Hepatocyte (in vitro differentiated cells): ENCODE measurements around the gene CTXND1. TPM values are rescaled to one million over a fixed set of nuclear protein-coding genes. Genes with fewer than 3 reads are reported as not detected.

ENCODE experiments used
- DNase-seq: peaks from one replicate; pipeline ENCODE4 v3.0.0-alpha.2; 2016; ENCODE audit warnings: low spot score
- H2AFZ ChIP-seq: fragments of 200-600 bp; sonication (generic); 2 replicates; pipeline ENCODE4 v1.6.0; 2016; ENCODE audit warnings: antibody characterized with exemption, mild to moderate bottlenecking
- H3K27ac ChIP-seq: fragments of 200-600 bp; sonication (generic); 2 replicates; pipeline ENCODE4 v1.5.1; 2016; ENCODE audit warnings: mild to moderate bottlenecking
- H3K27me3 ChIP-seq: fragments of 200-600 bp; sonication (generic); 2 replicates; pipeline ENCODE4 v1.6.1; 2016
- H3K36me3 ChIP-seq: fragments of 200-600 bp; sonication (generic); replicated peaks from 2 replicates; pipeline ENCODE4 v1.5.1; 2016; ENCODE audit warnings: low read depth; ENCODE audit not compliant: insufficient read depth
- H3K4me1 ChIP-seq: fragments of 200-600 bp; sonication (generic); 2 replicates; pipeline ENCODE4 v1.5.1; 2016; ENCODE audit warnings: mild to moderate bottlenecking, moderate library complexity; ENCODE audit not compliant: insufficient read depth
- H3K4me2 ChIP-seq: fragments of 200-600 bp; sonication (generic); 2 replicates; pipeline ENCODE4 v1.6.0; 2016
- H3K4me3 ChIP-seq: fragments of 200-600 bp; sonication (generic); 2 replicates; pipeline ENCODE4 v1.5.1; 2016; ENCODE audit warnings: mild to moderate bottlenecking
- H3K79me2 ChIP-seq: fragments of 200-600 bp; sonication (generic); 2 replicates; pipeline ENCODE4 v1.6.0; 2017; ENCODE audit warnings: mild to moderate bottlenecking
- H3K9me2 ChIP-seq: fragments of 200-600 bp; sonication (generic); replicated peaks from 2 replicates; pipeline ENCODE4 v1.6.0; 2017; ENCODE audit warnings: mild to moderate bottlenecking; ENCODE audit not compliant: insufficient read depth
- H3K9me3 ChIP-seq: fragments of 200-600 bp; sonication (generic); 2 replicates; pipeline ENCODE4 v1.5.1; 2016; ENCODE audit warnings: low read depth, mild to moderate bottlenecking
- H4K20me1 ChIP-seq: fragments of 200-600 bp; sonication (generic); 2 replicates; pipeline ENCODE4 v1.6.0; 2016; ENCODE audit warnings: mild to moderate bottlenecking; ENCODE audit not compliant: insufficient read depth, poor library complexity, severe bottlenecking
- CTCF ChIP-seq: fragments of 200-600 bp; sonication (generic); IDR thresholded peaks from 2 replicates; pipeline ENCODE4 v1.5.1; 2016; ENCODE audit warnings: antibody characterized with exemption, mild to moderate bottlenecking; ENCODE audit not compliant: poor library complexity
- EZH2 ChIP-seq: fragments of 200-600 bp; sonication (generic); IDR thresholded peaks from 2 replicates; pipeline ENCODE4 v1.6.1; 2016; ENCODE audit warnings: antibody characterized with exemption, mild to moderate bottlenecking, borderline replicate concordance
- EZH2phosphoT487 ChIP-seq: fragments of 200-600 bp; sonication (generic); IDR thresholded peaks from one replicate; pipeline ENCODE4 v1.6.1; 2018; ENCODE audit warnings: antibody characterized with exemption, mild to moderate bottlenecking, low read depth, moderate library complexity; ENCODE audit not compliant: unreplicated experiment, severe bottlenecking
- WGBS: methylation state at CpG from one replicate; pipeline ENCODE4 v1.1.6; 2016; ENCODE audit warnings: low lambda C conversion rate; ENCODE audit errors: missing lambda C conversion rate; 5-methylcytosine and 5-hydroxymethylcytosine counted together
- polyA plus RNA-seq: library from polyadenylated mRNA; unstranded; fragments of >200 nt; fragmentation: Nextera tagmentation; extraction: Ambion mirVana; gene quantifications from 2 replicates; pipeline ENCODE4 v1.2.1, GENCODE V29; 2016
- total RNA-seq: library from RNA; depleted of rRNA; stranded (reverse); fragments of >200 nt; gene quantifications from 2 replicates; pipeline ENCODE4 v1.2.3, GENCODE V29; 2014

The CTXND1 gene
- total and polyA plus RNA-seq, 2 experiments from 2014 or later, result 1.4 to 1.5 TPM

GRCh38 chr15:80201256-80202015 lies 50.6 kb downstream of the CTXND1 start:
- WGBS, result 94% methylated on average over 25 of the region's 26 CpGs
- TF ChIP-seq EZH2, result no peak
- no peak for TF ChIP-seq CTCF
- no peak for TF ChIP-seq EZH2phosphoT487
- Histone ChIP-seq H3K9me3 (no peaks in the 10 kb centered on the region), H3K9me2 (no peaks in the 10 kb centered on the region), H3K4me1 (no peaks in the 10 kb centered on the region), H3K27ac (no peak overlapping the region), H3K4me2 (no peak overlapping the region), H4K20me1 (no peaks in the 10 kb centered on the region), H3K36me3 (no peaks in the 10 kb centered on the region), H2AFZ (no peak overlapping the region), H3K79me2 (no peaks in the 10 kb centered on the region), H3K27me3 (no peaks in the 10 kb centered on the region), H3K4me3 (no peak overlapping the region)
- DNase-seq, result no peak

GRCh38 chr15:80199869-80200268 lies 52.1 kb downstream of the CTXND1 start:
- Histone ChIP-seq H3K4me2 (no peak overlapping the region), H3K27ac (no peak overlapping the region), H3K36me3 (no peaks in the 10 kb centered on the region), H3K4me1 (no peaks in the 10 kb centered on the region), H3K9me2 (no peaks in the 10 kb centered on the region), H2AFZ (no peak overlapping the region), H3K27me3 (no peaks in the 10 kb centered on the region), H3K9me3 (no peaks in the 10 kb centered on the region), H3K4me3 (no peak overlapping the region), H4K20me1 (no peaks in the 10 kb centered on the region), H3K79me2 (no peaks in the 10 kb centered on the region)
- TF ChIP-seq EZH2phosphoT487 (no peak), CTCF (no peak), EZH2 (no peak)
- WGBS, result 96% methylated on average over 3 of the region's 3 CpGs
- no peak for DNase-seq

- no peak overlapping the region for H3K4me3 ChIP-seq
- H2AFZ ChIP-seq, result no peak overlapping the region
- H3K27ac ChIP-seq, result no peak overlapping the region
- H3K9me2 ChIP-seq, result no peaks in the 10 kb centered on the region
- DNase-seq, result no peak
- no peaks in the 10 kb centered on the region for H3K79me2 ChIP-seq
- no peak overlapping the region for H3K4me2 ChIP-seq
- H3K9me3 ChIP-seq, result no peaks in the 10 kb centered on the region
- H4K20me1 ChIP-seq, result no peaks in the 10 kb centered on the region
- H3K27me3 ChIP-seq, result no peaks in the 10 kb centered on the region
- TF ChIP-seq CTCF (no peak), EZH2phosphoT487 (no peak), EZH2 (no peak)
- no peaks in the 10 kb centered on the region for H3K4me1 ChIP-seq
- 44% methylated on average over 2 of the region's 2 CpGs for WGBS
- H3K36me3 ChIP-seq, result no peaks in the 10 kb centered on the region
Observed at GRCh38 chr15:80199366-80199765, 52.6 kb downstream of the CTXND1 start.
